Neural cell (in vitro differentiated cells): ENCODE measurements around the gene GNAI2.

Experiments
- CTCF ChIP-seq: fragments of 450-650 bp; IDR thresholded peaks from 2 replicates; pipeline ENCODE4 v1.5.1; 2014; ENCODE audit warnings: antibody characterized with exemption, mild to moderate bottlenecking, moderate library complexity; ENCODE audit not compliant: poor library complexity, severe bottlenecking
- EP300 ChIP-seq: fragments of 450-650 bp; conservative IDR thresholded peaks from 2 replicates; pipeline ENCODE4 v1.6.1; 2014; ENCODE audit warnings: antibody characterized with exemption, mild to moderate bottlenecking, moderate library complexity; ENCODE audit not compliant: poor library complexity, severe bottlenecking
- EZH2 ChIP-seq: fragments of 200-600, 300-800 bp; shearing (Covaris generic), sonication (generic); IDR thresholded peaks from 2 replicates; pipeline ENCODE4 v1.6.1; 2014; ENCODE audit warnings: antibody characterized with exemption, low read length, borderline replicate concordance, mild to moderate bottlenecking; ENCODE audit not compliant: insufficient read depth, poor library complexity, severe bottlenecking
- MXI1 ChIP-seq: fragments of 450-650 bp; conservative IDR thresholded peaks from 2 replicates; pipeline ENCODE4 v1.6.1; 2014; ENCODE audit warnings: antibody characterized with exemption, mild to moderate bottlenecking; ENCODE audit not compliant: poor library complexity, severe bottlenecking
- POLR2AphosphoS5 ChIP-seq: IDR thresholded peaks from 2 replicates; pipeline ENCODE4 v1.6.1; 2012
- RAD21 ChIP-seq: fragments of 450-650 bp; conservative IDR thresholded peaks from 2 replicates; pipeline ENCODE4 v1.6.1; 2014; ENCODE audit warnings: antibody characterized with exemption, mild to moderate bottlenecking, moderate library complexity
- REST ChIP-seq: IDR thresholded peaks from 2 replicates; pipeline ENCODE4 v1.6.1; 2012; ENCODE audit warnings: borderline replicate concordance
- SMC3 ChIP-seq: fragments of 450-650 bp; conservative IDR thresholded peaks from 2 replicates; pipeline ENCODE4 v1.6.1; 2014; ENCODE audit warnings: antibody characterized with exemption, mild to moderate bottlenecking, moderate library complexity; ENCODE audit not compliant: poor library complexity
- TAF1 ChIP-seq: IDR thresholded peaks from 2 replicates; pipeline ENCODE4 v1.6.1; 2012; ENCODE audit warnings: low read depth

GRCh38 chr3:50304601-50305000 lies 68.6 kb downstream of the GNAI2 start:
- no peak for TF ChIP-seq CTCF
- TF ChIP-seq EZH2 = no peak
- no peak for TF ChIP-seq POLR2AphosphoS5
- TF ChIP-seq RAD21 = no peak
- TF ChIP-seq EP300 = no peak
- TF ChIP-seq MXI1 = no peak
- TF ChIP-seq REST = no peak
- TF ChIP-seq SMC3 = no peak
- TF ChIP-seq TAF1 = no peak
